Urinary bladder (tissue), 4 donors: ENCODE results near the gene ZNF443. TPM values are rescaled to one million over a fixed set of nuclear protein-coding genes. Genes with fewer than 3 reads are reported as not detected.
"Not testable (repeated sequence)": the region's sequence is repeated elsewhere in the genome, so short reads cannot be mapped to it uniquely, and the experiment has no call there.

Source experiments
- DNase-seq: peaks from one replicate; pipeline ENCODE4 v3.0.0-alpha.2; 2015; ENCODE audit errors: extremely low spot score
- H3K27ac ChIP-seq: one replicate; pipeline ENCODE4 v1.5.1; 2013; ENCODE audit warnings: low read depth, mild to moderate bottlenecking, moderate library complexity
- H3K36me3 ChIP-seq: one replicate; pipeline ENCODE4 v1.6.1; 2013; ENCODE audit warnings: mild to moderate bottlenecking, moderate library complexity; ENCODE audit not compliant: insufficient read depth
- H3K4me1 ChIP-seq: one replicate; pipeline ENCODE4 v1.6.1; 2013; ENCODE audit warnings: mild to moderate bottlenecking, moderate library complexity; ENCODE audit not compliant: insufficient read depth
- H3K4me3 ChIP-seq: one replicate; pipeline ENCODE4 v1.5.1; 2013; ENCODE audit warnings: low read depth, low read length
- WGBS: extraction: QIAGEN DNeasy Blood & Tissue Kit; methylation state at CpG from one replicate; pipeline ENCODE4 v1.1.7; 2013; 5-methylcytosine and 5-hydroxymethylcytosine counted together
- polyA plus RNA-seq: library from polyadenylated mRNA; stranded (reverse); fragments of 200-250 nt; gene quantifications from one replicate; pipeline ENCODE4 v1.2.3, GENCODE V29; 2013
- total RNA-seq: library from RNA; depleted of rRNA; stranded (reverse); fragments of >200 nt; gene quantifications from one replicate; pipeline ENCODE4 v1.2.3, GENCODE V29; 2014
- donor health status: healthy with polysubstance abuse.
- donor health status: healthy.

ZNF443 gene
- total and polyA plus RNA-seq, 2 donors, result 2.7 to 12.8 TPM

DNA sequence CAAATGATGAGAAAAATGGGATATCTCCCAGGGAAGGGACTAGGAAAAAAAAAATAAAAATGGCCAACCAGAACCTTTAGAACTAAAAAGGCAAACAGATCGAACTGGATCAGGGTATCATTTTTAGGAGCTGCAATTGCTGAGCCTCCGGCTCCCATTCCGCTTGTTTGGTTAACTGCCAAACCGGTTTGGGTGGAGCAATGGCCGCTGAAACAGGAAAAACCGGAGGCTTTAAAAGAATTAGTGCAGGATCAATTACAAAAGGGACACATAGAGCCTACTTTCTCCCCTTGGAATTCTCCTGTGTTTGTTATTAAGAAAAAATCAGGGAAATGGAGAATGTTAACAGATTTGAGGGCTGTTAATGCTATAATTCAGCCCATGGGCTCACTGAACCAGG, 12.7 kb upstream of the ZNF443 start:
- DNase-seq, result peak; percentile 42
- Histone ChIP-seq H3K36me3 (no peaks in the 10 kb centered on the region), H3K4me1 (no peaks in the 10 kb centered on the region), H3K4me3 (no peak overlapping the region), H3K27ac (no peak overlapping the region)
- 54% methylated on average over 6 of the region's 6 CpGs for WGBS

GRCh38 chr19:12450844-12451243, 10.0 kb upstream of the ZNF443 start:
- no peak overlapping the region for H3K27ac ChIP-seq
- DNase-seq, result no peak
- no peak overlapping the region for H3K4me3 ChIP-seq
- H3K4me1 ChIP-seq, result no peaks in the 10 kb centered on the region
- WGBS, result 95% methylated on average over 10 of the region's 10 CpGs
- no peaks in the 10 kb centered on the region for H3K36me3 ChIP-seq

GRCh38 chr19:12448808-12449207, 8.0 kb upstream of the ZNF443 start:
- Histone ChIP-seq H3K27ac (no peak overlapping the region), H3K36me3 (no peaks in the 10 kb centered on the region), H3K4me3 (no peak overlapping the region), H3K4me1 (no peaks in the 10 kb centered on the region)
- WGBS, result 97% methylated on average over 2 of the region's 2 CpGs
- DNase-seq, result no peak

DNA sequence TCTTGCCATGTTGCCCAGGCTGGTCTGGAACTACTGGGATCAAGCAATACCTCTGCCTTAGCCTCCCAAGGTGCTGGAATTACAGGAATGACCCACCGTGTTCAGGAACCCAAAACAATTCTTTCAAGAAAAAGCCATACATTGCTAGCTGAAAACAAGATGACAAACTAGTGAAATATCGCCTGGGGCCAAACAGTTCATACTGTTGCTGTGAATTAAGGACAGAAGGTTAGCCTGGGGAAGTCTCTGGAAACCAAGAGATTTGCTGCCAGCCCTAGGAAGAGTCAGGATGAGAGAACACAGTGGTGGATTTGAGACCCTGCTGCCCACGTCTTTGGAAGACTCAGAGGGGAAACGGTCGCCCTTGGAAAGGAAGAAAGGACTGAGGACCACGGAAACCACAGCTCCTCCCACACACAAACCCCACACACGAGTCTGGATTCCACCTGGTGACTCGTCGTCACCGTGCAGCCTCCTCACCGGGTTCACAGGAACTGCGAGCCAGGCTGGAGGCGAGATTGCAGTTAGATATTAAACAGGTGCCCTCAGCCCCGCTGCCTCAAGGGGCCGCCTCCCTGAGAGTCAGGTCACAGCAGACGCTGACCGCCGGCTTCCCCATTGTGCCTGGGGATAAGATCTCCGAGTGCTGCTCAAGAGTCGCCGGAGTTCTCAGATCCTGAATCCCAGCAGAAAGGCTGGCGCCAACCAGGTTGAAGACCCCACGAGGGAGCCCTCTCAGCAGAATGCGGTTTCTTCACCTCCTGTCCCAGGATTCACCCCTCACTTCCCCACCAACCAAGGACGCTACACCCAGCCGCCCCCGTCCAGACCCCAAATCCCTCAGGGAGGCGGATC, 908 bp downstream of the ZNF443 start:
- peak overlapping the region; percentile 66 for H3K4me3 ChIP-seq
- not testable (repeated sequence) for H3K36me3 ChIP-seq, H3K4me1 ChIP-seq, DNase-seq
- H3K27ac ChIP-seq, result peak overlapping the region; percentile 73
- WGBS, result under 1% methylated on average over 28 of the region's 28 CpGs

DNA sequence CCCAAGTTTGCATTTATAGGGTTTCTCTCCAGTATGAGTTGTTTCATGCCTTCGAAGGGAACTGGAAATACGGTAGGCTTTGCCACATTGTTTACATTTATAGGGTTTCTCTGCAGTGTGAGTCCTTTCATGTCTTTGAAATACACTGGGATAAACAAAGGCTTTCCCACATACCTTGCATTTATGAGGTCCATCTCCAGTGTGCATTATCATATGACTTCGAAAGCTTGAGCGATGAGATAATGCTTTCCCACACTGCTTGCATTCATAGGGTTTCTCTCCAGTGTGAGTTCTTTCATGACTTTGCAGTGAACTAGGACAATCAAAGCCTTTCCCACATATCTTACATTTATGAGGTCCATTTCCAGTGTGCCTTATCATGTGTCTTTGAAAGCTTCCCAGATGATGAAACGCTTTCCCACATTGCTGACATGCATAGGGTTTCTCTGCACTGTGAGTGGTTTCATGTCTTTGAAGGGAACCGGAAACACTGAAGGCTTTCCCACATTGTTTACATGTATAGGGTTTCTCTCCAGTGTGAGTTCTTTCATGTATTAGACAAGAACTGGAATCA, 10.0 kb downstream of the ZNF443 start:
- not testable (repeated sequence) for H3K27ac ChIP-seq, DNase-seq, H3K36me3 ChIP-seq, H3K4me1 ChIP-seq, H3K4me3 ChIP-seq
- WGBS, result 96% methylated on average over 6 of the region's 6 CpGs

DNA sequence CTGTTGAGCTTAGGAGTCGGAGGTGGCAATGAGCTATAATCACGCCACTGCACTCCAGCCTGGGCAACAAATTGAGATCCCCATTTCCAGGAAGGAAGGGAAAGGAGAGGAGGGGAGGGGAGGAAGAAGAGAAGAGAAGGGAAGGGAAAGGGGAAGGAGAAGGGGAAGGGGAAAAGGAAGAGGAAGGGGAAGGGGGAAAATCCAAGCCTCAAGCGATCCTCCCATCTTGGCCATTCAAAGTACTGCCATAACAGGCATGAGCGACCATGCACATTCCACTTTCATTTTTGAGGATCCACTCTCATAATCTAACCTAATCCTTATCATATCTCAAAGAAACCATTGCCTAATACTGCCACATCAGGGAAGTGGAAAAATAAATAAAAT, 14.9 kb downstream of the ZNF443 start:
- H3K27ac ChIP-seq, result no peak overlapping the region
- 96% methylated on average over 4 of the region's 4 CpGs for WGBS

GRCh38 chr19:12425236-12425887, 15.5 kb downstream of the ZNF443 start:
- no peak for DNase-seq
- 98% methylated on average over 2 of the region's 2 CpGs for WGBS
- no peak overlapping the region for H3K27ac ChIP-seq

More for the DNA sequence above, 14.9 kb downstream of the ZNF443 start:
- no peaks in the 10 kb centered on the region for H3K4me1 ChIP-seq
- no peaks in the 10 kb centered on the region for H3K36me3 ChIP-seq
- DNase-seq, result no peak
- no peak overlapping the region for H3K4me3 ChIP-seq

DNA sequence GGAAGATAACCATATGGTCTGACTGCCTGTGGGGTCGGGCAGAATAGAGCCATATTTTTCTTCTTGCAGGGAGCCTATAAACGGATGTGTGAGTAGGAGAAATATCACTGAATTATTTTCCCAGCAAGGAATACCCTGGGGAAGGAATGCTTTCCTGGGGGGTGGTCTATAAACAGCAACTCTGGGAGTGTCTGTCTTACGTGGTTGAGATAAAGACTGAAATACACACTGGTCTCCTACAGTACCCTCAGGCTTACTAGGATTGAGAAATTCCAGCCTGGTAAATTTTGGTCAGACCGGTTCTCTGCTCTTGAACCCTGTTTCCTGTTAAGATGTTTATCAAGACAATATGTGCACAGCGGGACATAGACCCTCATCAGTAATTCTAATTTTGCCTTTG, 23.5 kb downstream of the ZNF443 start:
- not testable (repeated sequence) for H3K36me3 ChIP-seq, DNase-seq, H3K27ac ChIP-seq, H3K4me3 ChIP-seq, H3K4me1 ChIP-seq
- WGBS, result 92% methylated on average over 5 of the region's 5 CpGs

More at GRCh38 chr19:12425236-12425887, 15.5 kb downstream of the ZNF443 start:
- no peak overlapping the region for H3K4me3 ChIP-seq
- H3K36me3 ChIP-seq, result no peaks in the 10 kb centered on the region
- no peaks in the 10 kb centered on the region for H3K4me1 ChIP-seq

DNA sequence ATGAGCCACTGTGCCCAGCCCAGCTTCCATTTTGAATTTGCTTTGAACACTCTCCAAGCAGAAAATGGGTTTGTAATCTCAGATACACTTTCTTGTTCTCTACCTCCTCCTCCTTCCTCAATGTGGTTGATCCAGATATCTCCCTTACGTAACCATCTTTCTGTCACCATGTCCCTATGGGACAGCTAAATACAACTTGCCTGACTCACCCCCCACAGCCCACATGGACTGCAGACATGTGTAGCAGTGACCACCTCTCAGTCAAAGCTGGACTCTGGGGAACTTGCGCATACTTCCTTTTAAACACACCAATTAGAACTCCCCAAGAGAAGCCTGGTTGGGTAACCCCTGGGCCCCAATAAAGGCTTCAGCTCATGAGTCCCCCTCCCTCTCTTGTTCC, 28.9 kb downstream of the ZNF443 start:
- Histone ChIP-seq H3K4me1 (no peaks in the 10 kb centered on the region), H3K4me3 (no peak overlapping the region), H3K36me3 (no peaks in the 10 kb centered on the region), H3K27ac (no peak overlapping the region)
- no peak for DNase-seq
- 95% methylated on average over 2 of the region's 2 CpGs for WGBS

DNA sequence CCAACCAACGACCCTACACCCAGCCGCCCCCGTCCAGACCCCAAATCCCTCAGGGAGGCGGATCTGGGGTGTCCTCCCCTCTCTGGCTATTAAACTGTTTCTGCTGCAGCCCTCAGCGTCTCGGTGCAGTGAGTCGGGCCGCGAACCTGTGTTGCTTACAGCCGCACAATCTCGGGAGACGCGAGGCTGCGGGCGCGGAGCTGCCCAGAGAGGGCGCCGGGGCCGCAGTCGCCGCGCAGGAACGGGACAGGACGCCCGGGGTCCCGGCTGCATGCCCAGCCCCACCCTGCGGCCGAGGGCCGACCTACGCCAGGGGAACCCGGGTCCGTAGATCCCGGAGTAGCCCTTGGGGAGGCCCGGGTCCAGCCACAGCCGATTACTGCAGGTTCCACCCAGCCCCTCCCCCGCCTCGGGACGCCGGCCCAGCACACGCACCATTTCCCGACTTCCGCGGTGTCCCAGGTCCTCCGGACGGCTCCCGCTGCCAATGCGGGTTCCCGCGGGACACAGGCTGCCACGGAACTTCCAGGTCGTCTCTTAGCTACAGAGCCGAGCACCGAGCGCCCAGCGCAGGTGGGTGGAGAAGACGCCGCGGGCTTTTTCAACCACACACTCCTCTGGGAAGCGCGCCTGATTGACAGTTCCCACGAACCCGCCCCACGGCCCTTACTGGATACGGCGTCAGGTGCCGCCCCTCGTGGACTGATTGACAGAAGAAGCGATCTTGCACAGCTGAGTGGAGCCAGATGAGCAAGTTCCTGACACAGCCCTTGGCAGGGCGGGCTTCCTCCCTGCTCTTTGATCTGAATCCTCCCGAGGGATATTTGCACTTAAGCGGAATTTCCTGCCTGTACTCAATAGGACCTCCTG, 40.0 kb downstream of the ZNF443 start, which contains the start of gene ZNF799:
Gene ZNF799, minus strand, starts transcription at position 639 of the 870 bp plus-strand sequence. Its CDS starts 201 bp downstream, at position 438.
- H3K4me1 ChIP-seq, result no peaks in the 10 kb centered on the region
- WGBS, result under 1% methylated on average over 71 of the region's 71 CpGs
- H3K36me3 ChIP-seq, result no peaks in the 10 kb centered on the region
- H3K27ac ChIP-seq, result peak within 1 kb of the TSS; percentile 69
- peak within 1 kb of the TSS; percentile 51 for H3K4me3 ChIP-seq
- peak; percentile 86 for DNase-seq

DNA sequence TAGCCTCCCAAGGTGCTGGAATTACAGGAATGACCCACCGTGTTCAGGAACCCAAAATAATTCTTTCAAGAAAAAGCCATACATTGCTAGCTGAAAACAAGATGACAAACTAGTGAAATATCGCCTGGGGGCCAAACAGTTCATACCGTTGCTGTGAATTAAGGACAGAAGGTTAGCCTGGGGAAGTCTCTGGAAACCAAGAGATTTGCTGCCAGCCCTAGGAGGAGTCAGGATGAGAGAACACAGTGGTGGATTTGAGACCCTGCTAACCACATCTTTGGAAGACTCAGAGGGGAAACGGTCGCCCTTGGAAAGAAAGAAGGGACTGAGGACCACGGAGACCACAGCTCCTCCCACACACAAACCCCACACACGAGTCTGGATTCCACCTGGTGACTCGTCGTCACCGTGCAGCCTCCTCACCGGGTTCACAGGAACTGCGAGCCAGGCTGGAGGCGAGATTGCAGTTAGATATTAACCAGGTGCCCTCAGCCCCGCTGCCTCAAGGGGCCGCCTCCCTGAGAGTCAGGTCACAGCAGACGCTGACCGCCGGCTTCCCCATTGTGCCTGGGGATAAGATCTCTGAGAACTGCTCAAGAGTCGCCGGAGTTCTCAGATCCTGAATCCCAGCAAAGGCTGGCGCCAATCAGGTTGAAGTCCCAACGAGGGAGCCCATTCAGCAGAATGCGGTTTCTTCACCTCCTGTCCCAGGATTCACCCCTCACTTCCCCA, 40.8 kb downstream of the ZNF443 start:
- WGBS, result 3% methylated on average over 23 of the region's 23 CpGs
- not testable (repeated sequence) for H3K36me3 ChIP-seq, H3K4me1 ChIP-seq, DNase-seq
- Histone ChIP-seq H3K27ac (peak overlapping the region; percentile 69), H3K4me3 (peak overlapping the region; percentile 51)

GRCh38 chr19:12391148-12391547, 49.7 kb downstream of the ZNF443 start:
- not testable (repeated sequence) for H3K4me1 ChIP-seq, H3K27ac ChIP-seq, H3K36me3 ChIP-seq, H3K4me3 ChIP-seq, DNase-seq
- WGBS, result 96% methylated on average over 6 of the region's 6 CpGs
